ENCODE data around the gene SDK1. TPM values are rescaled to one million over a fixed set of nuclear protein-coding genes. Genes with fewer than 3 reads are reported as not detected.

The SDK1 gene
- total and polyA plus RNA-seq, 12 donors, result 1.0 to 5.3 (median 3.2) TPM

DNA sequence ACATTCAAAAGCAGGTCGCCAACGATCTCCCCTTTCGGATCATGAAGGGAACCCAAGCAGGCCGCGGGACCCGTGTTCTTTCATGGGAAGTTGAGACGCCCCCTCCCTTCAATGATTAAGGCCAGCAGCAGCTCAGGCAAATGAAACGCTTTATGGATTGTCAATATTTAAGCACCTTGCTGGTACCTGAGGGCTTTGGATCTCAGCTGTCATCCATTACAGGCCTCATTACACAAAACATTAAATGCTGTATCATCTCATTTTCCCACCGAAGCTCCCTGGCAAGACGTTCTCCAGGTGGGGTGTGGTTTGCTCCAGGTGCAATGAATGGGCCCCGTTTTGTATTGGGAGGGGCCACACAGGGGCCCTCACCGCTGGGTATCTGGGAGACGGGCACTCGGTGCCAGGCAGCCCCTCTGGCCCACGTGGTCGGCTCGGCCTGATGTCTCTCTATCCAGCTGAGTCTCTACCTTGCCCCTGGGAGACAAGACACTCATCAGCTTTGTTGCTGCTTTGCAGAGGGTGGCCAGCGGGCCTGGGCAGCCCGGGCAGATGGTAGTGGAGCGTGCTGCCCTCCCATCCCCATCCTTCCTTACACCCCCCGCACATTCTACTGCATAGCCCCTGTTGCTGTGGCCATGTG is 925.0 kb downstream of the SDK1 start:
- DNase-seq (no peak), ATAC-seq (no peak)
- intact Hi-C loops (cut with DNase I), result no loop called here
- Histone ChIP-seq H3K4me3 (no peak overlapping the region), H3K9me3 (no peaks in the 10 kb centered on the region), H3K27ac (no peak overlapping the region), H3K36me3 (no peaks in the 10 kb centered on the region), H3K27me3 (no peaks in the 10 kb centered on the region), H3K4me1 (no peaks in the 10 kb centered on the region)
- 88 to 89% methylated on average over 21 of the region's 21 CpGs for WGBS, 2 donors
- TF ChIP-seq, protein P1, sequence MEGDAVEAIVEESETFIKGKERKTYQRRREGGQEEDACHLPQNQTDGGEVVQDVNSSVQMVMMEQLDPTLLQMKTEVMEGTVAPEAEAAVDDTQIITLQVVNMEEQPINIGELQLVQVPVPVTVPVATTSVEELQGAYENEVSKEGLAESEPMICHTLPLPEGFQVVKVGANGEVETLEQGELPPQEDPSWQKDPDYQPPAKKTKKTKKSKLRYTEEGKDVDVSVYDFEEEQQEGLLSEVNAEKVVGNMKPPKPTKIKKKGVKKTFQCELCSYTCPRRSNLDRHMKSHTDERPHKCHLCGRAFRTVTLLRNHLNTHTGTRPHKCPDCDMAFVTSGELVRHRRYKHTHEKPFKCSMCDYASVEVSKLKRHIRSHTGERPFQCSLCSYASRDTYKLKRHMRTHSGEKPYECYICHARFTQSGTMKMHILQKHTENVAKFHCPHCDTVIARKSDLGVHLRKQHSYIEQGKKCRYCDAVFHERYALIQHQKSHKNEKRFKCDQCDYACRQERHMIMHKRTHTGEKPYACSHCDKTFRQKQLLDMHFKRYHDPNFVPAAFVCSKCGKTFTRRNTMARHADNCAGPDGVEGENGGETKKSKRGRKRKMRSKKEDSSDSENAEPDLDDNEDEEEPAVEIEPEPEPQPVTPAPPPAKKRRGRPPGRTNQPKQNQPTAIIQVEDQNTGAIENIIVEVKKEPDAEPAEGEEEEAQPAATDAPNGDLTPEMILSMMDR (IDR thresholded peaks at IDR 0.05), result no peak

DNA sequence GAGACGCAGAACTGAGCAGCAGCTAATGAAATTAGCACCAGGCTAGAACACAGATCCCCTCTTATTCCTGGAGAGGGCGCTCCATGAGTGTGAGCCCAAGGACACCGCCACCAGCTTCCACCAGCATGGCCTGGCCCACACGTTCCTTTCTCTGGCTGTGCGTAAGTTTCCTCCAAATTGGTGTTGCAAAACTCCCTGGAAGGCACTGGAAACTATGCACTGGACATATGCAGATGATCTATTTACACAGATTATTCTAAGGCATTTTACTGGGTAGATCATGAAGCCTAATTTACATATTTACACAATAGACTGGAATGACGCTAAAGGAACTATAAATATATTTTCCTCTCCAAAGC is 925.5 kb downstream of the SDK1 start:
- WGBS, 2 donors, result 71 to 76% methylated on average over 6 of the region's 6 CpGs
- Histone ChIP-seq H3K4me1 (no peaks in the 10 kb centered on the region), H3K27me3 (no peaks in the 10 kb centered on the region), H3K4me3 (no peak overlapping the region), H3K27ac (no peak overlapping the region), H3K9me3 (no peaks in the 10 kb centered on the region), H3K36me3 (no peaks in the 10 kb centered on the region)
- intact Hi-C loops (cut with DNase I), result no loop called here
- ATAC-seq, result no peak
- no peak for DNase-seq
- TF ChIP-seq, protein P1 (IDR thresholded peaks at IDR 0.05), result no peak

DNA sequence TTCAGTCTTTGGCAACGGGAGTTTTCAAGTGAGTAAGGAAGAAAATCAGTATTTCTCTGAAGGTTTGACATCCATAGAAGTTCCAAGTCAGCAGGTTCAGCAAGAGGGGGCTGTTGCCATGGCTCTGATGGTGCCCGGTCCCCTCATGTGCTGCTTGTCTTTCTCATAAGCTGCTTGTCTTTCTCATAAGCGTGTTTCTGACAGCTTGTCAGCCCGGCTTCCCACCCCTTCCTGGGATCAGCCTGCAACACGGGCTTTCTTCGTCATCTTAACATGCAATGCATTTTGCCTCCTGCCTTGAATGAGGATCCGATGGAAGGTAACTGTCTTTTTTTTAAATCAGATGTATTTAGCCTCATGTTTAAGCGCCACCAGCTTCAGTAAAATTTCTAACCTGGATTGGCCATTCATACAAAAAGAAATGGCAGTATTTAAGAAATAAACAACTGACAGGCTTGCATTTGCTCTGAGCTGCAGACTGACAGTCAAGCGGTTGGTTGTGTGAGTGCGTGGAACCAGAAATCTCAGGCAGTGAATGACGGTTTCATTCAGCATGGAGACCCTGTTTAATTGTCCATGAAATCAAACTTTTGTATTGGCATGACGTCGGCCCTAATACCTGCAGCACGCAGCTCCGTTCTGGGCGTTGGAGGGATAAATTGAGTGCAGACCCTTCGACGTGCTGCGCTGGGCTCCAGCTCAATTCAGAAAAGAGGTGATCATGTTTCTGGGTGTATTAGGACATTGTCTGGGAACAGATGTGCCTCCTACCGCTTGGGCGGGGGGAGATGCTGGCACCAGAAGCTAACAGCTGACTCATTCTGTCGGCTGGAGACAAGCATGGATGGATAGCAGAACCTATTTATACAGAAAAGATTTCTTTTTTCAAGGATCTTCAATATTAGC is 926.3 kb downstream of the SDK1 start:
- Histone ChIP-seq H3K27me3 (no peaks in the 10 kb centered on the region), H3K4me1 (no peaks in the 10 kb centered on the region), H3K4me3 (no peak overlapping the region), H3K9me3 (no peaks in the 10 kb centered on the region), H3K27ac (no peak overlapping the region), H3K36me3 (no peaks in the 10 kb centered on the region)
- 85 to 89% methylated on average over 22 of the region's 22 CpGs for WGBS, 2 donors
- TF ChIP-seq, protein P1 (IDR thresholded peaks at IDR 0.05), result no peak
- intact Hi-C loops (cut with DNase I), result no loop called here
- ATAC-seq (no peak), DNase-seq (no peak)

DNA sequence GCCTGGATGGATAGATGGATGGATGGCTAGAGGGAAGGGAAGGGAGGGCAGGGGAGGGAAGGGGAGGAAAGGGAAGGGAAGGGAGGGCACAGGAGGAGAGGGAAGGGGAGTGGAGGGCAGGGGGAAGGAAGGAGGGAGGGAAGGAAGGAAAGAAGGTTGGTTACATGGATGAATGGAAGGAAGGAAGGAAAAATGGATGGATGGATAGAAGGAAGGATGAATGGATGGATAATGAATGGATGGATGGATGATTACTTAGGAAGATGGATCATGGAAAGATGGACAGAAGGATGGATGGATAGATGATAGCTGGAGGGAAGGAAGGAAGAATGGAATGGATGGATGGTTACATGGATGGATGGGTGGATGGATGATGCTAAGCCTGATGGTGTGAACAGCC is 929.3 kb downstream of the SDK1 start:
- intact Hi-C loops (cut with DNase I), result no loop called here
- TF ChIP-seq, protein P1 (IDR thresholded peaks at IDR 0.05), result no peak

More for the DNA sequence above, 929.3 kb downstream of the SDK1 start:
- Histone ChIP-seq H3K36me3 (no peaks in the 10 kb centered on the region), H3K4me1 (no peaks in the 10 kb centered on the region), H3K4me3 (no peak overlapping the region), H3K27me3 (no peaks in the 10 kb centered on the region), H3K27ac (no peak overlapping the region), H3K9me3 (no peaks in the 10 kb centered on the region)
- DNase-seq (no peak), ATAC-seq (no peak)

Measured in heart right ventricle (tissue), 16 donors.